Stimulated activated CD8-positive, alpha-beta memory T cell treated with anti-CD3 and anti-CD28 coated beads, Interleukin-2, amount 100 ng/mL, for 48 hours (primary cell): ENCODE data around the gene SLC7A8.
"Not testable (repeated sequence)": the region's sequence is repeated elsewhere in the genome, so short reads cannot be mapped to it uniquely, and the experiment has no call there.

ENCODE experiments used
- DNase-seq, 2 donors: peaks; one replicate each; pipeline ENCODE4 v3.0.0-alpha.2; 2020; ENCODE audit warnings: low read depth in 2 of 2

Gene SLC7A8

DNA sequence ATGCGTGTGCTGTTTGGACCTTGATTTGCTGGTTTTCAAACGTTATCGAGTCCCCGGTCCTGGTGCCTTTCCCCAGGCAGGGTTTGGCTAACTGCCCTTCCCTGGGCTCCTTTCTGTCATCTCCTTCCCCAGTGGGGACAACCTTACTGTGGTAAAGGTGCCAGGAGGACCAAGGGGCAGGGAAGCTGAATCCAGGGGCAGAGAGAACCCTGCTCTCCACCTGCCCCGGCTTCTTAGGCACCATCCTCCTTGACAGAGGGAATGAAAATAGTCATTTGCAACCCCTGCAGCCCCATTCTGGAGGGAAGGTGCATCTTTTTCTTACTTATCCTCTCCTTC, 69.4 kb downstream of the SLC7A8 start:
- DNase-seq = no peak

DNA sequence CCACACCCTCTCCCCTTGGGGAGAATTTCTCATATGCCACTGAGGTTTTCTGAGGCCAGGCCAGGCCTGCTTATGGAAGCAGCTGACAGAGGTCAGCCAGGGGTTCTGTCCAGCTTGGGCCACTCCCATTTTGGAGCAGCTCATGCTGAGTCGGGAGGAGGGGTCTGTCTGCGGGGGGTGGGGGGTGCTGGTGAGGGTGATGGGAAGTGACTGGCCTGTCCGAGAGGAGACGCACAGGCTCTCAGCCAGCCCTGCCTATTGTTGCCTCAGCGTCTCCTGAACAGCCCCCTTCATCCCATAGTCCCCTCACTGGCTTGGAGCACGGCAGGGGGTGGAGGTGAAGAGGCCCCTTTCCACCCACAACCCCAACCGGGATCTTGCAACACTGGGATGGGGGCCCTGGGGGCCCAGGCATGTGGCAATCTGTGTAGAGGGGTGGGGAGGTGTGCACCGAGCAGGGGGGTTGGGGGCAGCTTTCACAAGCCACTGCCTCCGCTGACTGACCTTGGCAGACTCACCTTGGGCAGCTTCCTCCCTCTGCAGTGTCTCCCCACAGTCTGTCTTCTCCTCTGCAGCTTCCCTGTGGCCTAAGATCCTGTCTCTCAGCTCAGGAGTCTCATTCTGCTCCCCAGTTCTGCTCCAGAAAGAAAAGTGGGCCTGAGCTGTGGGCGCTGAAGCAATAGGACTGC, 69.9 kb downstream of the SLC7A8 start:
- DNase-seq = no peak

DNA sequence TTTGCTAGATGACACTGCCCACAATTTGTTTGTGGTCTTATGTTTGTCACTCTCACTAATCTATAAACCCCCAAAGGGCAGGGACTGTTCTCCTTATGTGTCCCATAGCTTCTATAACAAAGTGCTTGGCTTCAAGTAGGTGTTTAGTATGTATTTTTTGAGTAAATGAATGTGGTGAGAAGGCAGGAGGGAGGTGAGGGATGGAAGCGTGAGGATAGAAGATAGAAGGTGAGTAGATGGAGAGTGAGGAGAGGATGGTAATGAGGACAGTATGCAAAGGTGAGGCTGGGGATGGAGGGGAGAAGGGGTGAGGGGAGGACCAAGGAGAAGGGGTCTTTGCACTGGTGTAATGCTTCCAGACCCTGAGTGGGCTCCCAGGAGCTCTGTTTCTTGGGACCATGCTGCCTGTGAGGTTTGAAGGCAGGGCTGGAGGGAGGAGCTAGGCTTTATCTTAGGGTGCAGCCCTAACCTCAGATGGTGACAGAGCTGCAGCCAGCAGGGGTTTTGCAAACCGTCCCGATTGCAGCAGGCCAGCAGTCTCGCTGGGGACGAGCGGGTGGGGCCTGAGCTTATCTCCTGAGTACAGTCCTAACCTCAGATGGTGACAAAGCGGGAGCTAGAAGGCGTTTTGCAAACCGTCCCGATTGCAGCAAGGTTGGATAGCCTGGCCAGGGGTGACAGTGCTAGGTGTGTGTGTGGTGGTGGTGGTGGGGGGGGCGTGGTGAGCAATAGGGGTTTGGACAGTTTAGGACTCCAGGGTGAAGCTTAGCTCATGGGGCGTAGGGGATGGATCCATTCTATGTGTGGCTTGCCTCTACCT, 70.9 kb downstream of the SLC7A8 start:
- no peak for DNase-seq

DNA sequence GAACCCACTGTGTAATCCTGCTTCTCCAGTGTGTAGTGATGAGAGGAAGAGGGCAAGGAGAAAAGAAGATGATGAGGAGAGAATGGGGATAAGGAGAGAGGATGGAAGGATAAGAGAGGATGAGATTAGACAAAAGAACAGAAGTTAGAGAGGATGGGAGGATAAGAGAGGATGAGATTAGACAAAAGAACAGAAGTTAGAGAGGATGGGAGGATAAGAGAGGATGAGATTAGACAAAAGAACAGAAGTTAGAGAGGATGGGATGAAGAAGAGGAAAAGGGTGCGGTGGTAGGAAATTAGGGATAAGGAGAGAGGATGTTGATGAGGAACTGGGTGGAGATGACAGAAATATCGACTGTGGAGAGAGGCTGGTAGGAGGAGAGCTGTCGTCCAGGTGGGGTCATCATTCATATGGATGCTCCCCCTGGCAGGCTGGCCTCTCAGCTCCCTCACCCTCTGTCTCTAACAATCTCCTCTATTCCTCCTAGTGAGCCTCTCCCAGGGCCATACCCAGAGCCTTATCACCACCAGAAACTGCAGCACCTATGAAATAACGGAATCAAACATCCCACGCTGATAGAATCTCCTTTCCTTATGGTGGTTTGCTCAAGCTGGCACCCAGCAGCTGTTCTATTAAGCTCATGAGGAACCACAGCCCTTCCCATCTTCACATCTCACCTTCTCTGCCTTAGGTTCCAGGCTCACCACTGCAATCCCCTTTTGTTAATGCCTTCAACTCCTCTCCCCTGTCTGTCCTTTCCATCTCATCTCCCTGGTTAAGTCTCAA, 72.7 kb downstream of the SLC7A8 start:
- DNase-seq = no peak

DNA sequence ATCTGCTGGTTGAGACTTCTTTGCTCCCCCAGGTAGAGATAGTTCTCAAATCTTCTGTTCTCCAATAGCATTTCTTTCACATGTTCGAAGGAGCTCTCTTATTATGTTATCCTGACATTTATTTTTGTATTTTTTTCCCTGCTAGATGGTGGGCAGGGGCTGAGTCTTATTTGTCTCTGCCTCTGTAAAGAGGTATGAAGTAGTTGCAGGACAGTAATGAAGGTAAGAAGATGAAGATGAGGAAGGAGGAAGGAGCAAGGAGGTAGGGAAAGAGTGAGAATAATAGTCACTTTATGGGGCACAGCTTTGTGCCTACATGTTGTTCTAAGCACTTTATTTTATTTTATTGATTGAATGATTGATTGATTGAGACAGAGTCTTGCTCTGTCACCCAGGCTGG, 73.7 kb downstream of the SLC7A8 start:
- no peak for DNase-seq

DNA sequence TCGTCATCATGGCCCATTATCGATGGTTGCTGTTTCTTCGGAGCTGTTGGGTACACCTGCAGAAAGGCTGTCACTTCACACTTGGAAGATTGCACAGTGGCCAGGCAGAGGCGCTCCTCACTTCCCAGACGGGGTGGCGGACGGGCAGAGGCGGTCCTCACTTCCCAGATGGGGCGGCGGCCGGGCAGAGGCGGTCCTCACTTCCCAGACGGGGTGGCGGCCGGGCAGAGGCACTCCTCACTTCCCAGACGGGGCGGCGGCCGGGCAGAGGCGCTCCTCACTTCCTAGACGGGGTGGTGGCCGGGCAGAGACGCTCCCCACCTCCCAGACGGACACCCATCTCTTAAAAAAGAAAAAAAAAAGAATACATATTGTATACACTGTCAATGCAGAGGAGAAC, 75.3 kb downstream of the SLC7A8 start:
- not testable (repeated sequence) for DNase-seq

DNA sequence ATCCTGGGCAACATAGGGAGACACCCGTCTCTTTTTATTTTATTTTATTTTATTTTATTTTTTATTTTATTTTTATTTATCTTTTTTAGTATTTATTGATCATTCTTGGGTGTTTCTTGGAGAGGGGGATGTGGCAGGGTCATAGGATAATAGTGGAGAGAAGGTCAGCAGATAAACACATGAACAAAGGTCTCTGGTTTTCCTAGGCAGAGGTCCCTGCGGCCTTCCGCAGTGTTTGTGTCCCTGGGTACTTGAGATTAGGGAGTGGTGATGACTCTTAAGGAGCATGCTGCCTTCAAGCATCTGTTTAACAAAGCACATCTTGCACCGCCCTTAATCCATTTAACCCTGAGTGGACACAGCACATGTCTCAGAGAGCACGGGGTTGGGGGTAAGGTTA, 75.8 kb downstream of the SLC7A8 start:
- DNase-seq = not testable (repeated sequence)

DNA sequence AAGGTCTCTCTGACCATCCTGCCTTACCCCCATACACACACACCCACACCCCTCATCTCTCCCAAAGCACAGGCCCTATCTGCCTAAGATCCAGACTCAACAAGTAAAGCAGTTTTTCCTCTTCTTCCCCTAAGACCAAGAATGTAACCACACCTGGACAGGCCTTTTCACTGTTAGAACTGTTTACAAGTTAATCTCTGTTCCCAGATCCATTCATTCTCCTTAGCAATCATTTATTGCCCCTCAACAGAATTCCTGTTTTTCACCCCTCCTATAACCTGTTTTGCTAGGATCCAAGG, 76.8 kb downstream of the SLC7A8 start:
- DNase-seq = no peak

DNA sequence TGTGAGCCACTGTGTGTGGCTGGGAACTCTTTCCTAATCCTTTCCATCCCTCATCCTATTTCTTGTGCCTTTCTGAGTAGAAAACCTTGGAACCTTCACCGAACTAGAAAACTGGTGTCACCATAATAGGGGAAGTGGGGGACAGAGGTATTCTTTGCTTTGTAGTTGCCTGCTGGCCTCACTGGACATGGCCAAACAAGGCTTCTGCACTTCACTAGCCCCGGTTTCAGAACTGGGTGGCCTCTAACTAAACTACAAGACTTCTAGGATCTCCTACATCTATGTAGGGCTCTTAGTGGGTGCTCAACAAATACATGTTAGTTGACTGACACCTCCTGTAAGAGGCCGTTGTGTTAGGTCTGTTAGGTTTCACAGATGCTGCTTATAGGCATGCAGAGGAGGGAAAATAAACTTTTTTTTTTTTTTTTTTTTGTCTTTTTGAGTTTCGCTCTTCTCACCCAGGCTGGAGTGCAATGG, 78.1 kb downstream of the SLC7A8 start:
- no peak for DNase-seq

DNA sequence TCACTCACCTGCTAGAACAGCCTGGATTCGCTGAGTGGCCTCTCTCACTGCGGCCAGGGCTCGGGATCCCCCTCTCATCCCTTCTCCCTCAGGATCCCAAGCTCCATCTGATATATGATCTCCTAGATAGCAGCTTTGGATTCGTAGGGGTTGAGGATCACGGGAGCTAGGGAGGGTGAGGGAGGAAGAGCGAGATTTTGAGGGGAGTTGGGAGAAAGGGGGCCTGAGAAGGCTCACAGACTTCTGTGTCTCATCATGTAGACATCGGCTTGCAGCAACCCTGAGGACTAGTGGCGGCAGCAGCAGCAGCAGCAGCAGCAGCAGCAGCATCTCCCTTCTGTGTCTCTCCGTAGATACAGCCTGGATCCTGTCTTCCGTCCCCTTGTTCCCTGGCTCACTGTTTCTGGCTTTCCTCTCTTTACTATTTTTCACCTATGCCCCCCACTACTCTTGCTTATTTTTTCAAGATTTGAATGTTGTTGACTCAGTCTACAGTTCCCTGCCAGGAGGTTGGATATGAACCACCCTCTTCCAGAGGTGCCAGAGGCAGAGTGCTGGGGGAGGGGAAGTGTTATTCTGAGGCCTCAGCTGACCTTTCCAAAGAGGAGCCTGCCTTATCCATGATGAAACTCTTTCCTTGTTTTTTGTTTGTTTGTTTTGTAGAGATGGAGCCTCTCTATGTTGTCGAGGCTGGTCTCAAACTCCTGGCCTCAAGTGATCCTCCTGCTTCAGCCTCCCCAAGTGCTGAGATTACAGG, 78.7 kb downstream of the SLC7A8 start, which contains the start of gene CIROP:
Gene CIROP, minus strand, starts transcription at position 399 of the 757 bp plus-strand sequence. Its CDS starts 69 bp downstream, at position 330.
- DNase-seq = no peak

DNA sequence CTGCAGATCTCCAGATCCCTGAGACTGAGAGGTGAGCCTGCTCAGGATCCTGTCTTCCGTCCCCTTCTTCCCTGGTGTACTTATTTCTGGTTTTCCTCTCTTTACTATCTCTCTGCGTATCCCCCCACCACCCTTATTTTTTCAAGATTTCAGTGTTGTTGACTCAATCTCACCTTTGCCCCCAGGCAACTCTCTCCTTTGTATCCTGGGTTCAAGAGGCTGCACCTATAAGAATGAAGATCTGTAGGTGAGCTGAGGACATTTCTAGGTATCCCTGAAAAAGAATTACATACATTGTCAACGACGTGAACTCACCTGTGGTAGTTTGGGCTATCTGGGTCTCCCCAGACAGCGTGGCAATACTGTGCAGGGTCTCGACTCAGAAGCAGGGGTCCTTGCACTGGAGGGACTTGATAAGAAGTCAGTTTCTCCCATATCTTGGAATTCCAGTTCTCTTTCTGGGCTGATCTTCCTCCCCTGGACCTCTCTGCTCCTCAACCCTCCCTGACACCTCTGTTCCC, 79.3 kb downstream of the SLC7A8 start:
- DNase-seq = no peak

DNA sequence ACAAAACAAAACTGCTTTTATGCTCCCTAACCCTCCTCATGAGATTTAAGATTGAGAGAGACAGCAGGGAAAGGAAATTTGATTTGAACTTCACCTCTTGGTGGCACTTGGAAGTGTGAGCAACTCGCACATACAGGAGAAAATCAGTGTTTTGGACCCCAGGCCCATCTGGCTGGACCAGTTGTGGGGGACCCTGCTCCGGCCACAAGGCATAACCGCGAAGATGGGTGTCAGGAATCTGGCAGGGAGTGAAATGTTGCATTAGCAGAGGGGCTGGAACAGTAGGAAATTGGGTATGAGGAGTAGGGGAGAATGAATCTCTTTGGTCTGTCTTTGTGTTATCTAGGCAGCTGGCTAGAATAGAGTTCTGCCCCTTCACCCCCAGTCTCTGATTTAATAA, 79.9 kb downstream of the SLC7A8 start:
- DNase-seq = no peak

DNA sequence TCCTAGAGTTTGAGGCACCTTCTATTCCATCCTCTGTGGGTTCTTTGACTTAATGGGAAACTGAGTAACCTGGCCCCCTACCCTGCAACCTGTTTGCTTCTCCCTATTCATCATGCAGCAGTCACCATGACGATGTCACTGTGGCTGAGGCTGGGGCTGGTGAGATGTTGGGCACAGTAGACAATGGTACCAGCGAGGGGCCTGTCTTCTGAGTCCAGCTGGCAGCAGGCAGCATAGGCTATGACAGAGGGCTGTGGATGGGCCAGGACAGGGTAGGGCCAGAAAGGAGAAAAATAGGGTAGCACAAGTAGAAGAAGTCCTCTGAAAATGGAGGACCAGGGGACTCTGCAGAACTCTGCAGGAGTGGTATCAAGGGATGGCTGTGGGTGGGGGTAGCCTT, 80.7 kb downstream of the SLC7A8 start:
- no peak for DNase-seq

DNA sequence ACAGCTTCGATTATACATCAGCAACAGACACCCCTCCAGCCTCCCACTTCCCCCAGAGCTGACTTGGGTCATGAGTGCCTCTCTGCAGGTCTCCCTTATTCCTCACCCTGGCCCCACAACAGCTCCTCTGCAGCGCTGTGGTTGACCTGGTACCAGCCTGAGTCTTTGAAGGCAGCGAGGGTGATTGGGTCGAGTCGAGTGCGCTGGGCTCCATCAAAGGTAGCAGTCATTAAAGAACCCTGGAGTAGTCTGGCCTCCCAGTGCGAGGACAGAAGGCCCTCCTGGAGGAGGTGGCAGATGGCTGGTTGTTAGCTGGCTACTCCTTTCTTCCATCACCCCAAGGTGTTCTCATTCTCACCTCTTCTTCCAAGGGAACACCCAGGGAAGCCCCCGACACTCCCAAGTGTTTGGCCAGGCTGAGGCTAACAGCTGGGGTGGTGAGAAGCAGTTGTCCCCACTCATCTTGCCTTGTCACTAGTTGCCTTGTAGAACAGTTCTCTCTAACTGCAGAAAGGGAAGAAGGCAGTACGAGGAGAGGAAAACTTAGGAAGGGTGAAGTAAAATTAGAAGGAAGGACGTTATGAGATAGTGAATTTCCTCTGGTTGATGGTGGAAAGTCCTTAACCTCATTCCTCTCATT, 81.4 kb downstream of the SLC7A8 start:
- no peak for DNase-seq

DNA sequence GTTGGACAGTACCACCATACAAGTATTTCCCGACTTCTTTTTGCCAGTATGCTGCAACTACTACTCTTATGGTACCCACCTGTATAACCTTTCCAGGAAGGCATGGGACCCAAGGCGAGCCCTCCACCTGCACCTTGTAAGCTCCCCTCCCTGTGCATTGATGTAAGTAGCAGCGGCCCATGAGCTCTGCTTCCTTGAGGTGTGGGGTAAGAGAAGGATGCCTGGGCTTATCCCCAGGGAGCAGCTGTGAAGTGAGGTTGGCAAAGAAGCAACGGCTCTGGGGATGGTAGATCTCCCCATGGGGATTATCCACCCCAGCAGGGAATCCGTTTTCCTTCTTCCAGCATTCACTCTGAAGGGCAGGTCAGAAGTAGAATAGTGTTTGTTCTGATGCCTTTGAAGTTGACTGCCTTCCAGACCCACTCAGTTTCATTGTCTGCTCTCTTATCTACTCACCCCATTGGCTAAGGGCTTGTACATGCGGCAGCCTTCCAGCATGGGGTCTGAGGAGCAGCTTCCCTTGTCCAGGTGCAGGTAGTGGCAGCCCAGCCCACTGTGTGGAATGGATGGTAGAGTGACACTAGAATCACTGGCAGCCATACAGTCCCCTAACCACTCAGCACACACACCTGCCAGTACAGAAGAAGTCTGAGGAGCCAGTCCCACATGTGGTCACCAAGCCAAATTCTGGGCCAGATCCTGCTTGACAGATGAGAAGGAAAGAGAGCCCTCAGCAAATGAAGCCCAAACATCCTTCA, 82.1 kb downstream of the SLC7A8 start:
- no peak for DNase-seq

DNA sequence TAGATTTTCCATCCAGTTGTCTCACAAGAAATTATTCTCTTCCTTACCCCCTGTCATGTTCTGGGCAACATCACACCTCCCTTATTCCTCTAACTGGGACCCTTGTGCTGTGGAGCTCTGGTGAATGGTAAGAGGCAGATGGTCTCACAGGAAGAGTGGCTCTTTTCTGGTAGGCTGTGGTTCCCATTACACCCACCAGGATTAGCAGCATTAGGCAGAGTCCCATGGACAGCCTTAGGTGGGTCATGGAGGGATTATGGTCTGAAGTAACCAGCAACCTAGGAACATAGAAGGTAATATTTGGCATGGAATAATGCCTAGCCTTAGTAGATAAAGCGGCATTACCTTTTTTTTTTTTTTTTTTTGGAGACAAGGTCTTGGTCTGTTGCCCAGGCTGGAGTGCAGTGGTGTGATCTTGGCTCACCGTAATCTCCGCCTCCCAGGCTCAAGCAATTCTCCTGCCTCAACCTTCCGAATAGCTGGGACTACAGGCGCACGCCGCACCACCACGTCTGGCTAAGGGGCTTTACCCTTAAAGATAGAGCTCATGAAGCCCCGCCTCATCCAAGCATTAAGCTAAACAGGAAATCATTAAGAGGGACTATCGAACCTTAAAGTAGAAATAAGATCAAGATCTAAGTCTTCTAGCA, 84.1 kb downstream of the SLC7A8 start:
- DNase-seq = no peak

DNA sequence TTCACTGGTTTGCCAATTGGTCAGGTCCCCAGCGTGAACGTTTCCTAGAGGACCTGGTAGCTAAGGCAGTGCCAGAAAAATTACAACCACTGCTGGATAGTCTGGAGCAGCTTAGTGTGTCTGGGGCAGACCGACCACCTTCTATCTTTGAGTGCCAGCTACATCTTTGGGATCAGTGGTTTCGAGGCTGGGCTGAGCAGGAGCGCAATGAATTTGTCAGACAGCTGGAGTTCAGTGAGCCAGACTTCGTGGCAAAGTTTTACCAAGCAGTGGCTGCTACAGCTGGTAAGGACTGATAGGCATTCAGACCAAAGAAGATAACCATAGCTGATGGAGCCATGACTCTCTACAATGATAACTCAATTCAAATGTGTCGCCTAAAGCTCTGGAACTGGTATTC, 85.7 kb downstream of the SLC7A8 start:
- DNase-seq = no peak

DNA sequence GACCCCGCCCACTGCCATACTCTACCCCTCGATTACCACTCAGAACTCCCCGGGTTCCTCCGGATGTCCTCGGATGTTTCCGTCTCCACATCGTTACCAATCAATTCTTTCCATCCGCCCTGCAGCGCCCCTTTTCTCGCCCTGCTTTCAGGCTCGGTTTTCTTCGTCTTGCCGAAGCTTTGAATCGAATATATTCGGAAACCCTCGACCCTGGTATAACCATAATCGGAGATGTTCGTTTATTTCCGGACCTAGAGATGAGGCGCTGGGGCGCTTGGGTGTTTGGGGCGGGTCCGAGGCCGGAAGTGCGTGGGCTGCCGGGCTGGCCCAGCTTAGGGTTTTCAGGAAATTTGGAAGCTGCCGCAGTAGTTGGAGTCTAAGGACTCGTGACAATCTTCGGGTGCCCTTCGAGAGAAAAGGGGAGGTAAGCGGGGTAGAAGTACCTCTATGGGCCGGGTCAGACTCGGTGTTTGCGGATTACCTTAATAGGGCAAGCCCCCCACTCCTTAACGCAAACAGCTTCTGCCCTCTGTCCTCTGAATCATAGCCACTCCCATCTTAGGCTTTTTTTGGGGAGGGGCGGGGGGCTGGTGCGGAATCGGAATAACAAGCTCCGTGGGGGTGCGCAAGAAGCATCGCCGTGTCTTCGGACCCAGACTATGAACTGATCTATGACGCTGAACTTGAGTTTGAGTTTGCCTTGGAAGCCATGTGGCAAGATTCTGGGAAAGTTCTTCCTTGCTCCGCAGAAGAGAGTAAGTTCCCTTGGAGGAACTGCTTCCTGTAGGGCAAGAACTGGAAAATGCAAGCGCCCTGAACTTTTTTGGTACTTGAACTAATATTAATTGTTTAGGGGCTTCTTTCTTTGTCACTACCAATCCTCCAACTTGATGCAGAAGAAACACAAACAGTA, 88.0 kb downstream of the SLC7A8 start, which contains the start of gene C14orf119:
Gene C14orf119, plus strand, starts transcription at position 310 of the 913 bp plus-strand sequence. CDS start 2,154 bp downstream, outside the sequence.
- DNase-seq = peak; percentile 96 to 99
